ENCODE data around the gene ROR1.

Gene ROR1

DNA sequence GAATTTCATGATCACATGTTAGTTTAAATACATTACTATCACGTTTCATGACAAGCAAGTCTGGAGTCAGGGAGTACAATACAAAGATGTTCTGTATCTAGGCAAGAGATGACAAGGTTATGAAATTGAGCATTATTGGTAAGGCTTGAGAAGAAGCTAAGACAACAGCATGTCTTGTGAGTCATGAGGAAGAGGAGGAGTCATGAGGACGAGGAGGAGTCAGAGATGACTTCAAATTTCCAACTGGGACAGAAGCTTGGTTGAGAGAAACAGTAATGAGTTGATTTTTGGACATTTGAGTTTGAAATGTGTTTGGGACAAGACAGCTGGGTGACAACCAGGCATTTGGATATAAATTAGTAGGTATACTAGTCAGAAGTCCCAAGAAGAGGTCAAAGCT, 425.3 kb downstream of the ROR1 start:
- Histone ChIP-seq H3K27me3 (ENCODE audit: control insufficient read depth, insufficient read depth, low read length) (no peaks in the 10 kb centered on the region), H3K79me2 (no peaks in the 10 kb centered on the region), H3K9ac (no peak overlapping the region), H2AFZ (no peak overlapping the region), H3K4me2 (ENCODE audit: low read length) (no peak overlapping the region), H3K9me3 (ENCODE audit: control insufficient read depth, low read length) (no peaks in the 10 kb centered on the region), H3K4me3 (ENCODE audit: low read depth, low read length) (no peak overlapping the region), H3K36me3 (ENCODE audit: control insufficient read depth, insufficient read depth, low read length) (no peaks in the 10 kb centered on the region), H3K27ac (no peak overlapping the region), H3K4me1 (no peaks in the 10 kb centered on the region)
- TF ChIP-seq, protein P1, sequence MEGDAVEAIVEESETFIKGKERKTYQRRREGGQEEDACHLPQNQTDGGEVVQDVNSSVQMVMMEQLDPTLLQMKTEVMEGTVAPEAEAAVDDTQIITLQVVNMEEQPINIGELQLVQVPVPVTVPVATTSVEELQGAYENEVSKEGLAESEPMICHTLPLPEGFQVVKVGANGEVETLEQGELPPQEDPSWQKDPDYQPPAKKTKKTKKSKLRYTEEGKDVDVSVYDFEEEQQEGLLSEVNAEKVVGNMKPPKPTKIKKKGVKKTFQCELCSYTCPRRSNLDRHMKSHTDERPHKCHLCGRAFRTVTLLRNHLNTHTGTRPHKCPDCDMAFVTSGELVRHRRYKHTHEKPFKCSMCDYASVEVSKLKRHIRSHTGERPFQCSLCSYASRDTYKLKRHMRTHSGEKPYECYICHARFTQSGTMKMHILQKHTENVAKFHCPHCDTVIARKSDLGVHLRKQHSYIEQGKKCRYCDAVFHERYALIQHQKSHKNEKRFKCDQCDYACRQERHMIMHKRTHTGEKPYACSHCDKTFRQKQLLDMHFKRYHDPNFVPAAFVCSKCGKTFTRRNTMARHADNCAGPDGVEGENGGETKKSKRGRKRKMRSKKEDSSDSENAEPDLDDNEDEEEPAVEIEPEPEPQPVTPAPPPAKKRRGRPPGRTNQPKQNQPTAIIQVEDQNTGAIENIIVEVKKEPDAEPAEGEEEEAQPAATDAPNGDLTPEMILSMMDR (IDR thresholded peaks at IDR 0.05), result no peak

DNA sequence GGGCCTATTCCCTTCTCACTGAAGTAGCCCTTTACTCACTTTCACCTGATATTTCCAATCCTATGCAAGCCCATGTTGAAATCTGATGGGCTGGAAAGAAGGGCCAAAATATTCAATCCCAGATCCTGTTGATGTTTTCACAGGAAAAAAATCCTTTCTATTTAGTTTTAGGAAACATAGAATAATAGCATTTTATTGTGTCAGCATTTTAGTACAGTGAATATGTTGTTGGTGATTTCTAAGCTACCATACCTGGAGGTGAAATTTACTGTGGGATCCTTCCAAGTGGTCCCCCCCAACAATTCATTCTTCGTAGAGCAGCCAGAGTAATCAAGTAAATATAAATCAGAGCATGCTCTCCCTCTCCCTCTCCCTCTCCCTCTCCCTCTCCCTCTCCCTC, 426.2 kb downstream of the ROR1 start:
- TF ChIP-seq, protein P1 (IDR thresholded peaks at IDR 0.05), result no peak

DNA sequence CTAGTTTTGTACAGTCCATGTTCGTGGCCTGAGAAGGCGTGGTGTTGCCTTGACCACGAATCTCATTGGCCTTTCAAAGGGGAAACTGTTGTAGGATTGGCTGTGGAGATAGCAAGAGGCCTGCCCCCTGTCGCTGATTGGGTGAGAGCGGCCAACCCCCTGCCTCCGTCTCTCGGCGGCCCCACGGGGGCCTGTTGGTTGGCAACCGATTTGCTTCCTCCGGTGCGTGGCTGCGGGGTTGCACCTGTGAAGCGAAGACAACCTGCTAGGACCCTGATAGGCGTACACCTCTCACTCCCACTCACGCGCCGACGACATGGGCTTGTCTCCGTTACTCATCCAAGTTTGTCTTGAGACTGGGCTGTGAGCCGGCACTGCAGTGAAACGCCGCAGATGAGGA, 429.6 kb downstream of the ROR1 start, which contains the start of gene UBE2U:
Gene UBE2U (plus strand): TSS at position 204 of the 400 bp plus-strand sequence. CDS start 428 bp downstream, outside the sequence.
- TF ChIP-seq, protein P1 (IDR thresholded peaks at IDR 0.05), result no peak
- H3K4me1 ChIP-seq, result no peaks in the 10 kb centered on the region

More for the DNA sequence above, 426.2 kb downstream of the ROR1 start:
- no peak overlapping the region for H3K27ac ChIP-seq
- no peaks in the 10 kb centered on the region for H3K36me3 ChIP-seq (ENCODE audit: control insufficient read depth, insufficient read depth, low read length)
- no peak overlapping the region for H3K9ac ChIP-seq
- H2AFZ ChIP-seq, result no peak overlapping the region
- H3K9me3 ChIP-seq (ENCODE audit: control insufficient read depth, low read length), result no peaks in the 10 kb centered on the region
- no peaks in the 10 kb centered on the region for H3K27me3 ChIP-seq (ENCODE audit: control insufficient read depth, insufficient read depth, low read length)
- H3K4me3 ChIP-seq (ENCODE audit: low read depth, low read length), result no peak overlapping the region
- H3K4me2 ChIP-seq (ENCODE audit: low read length), result no peak overlapping the region
- no peaks in the 10 kb centered on the region for H3K79me2 ChIP-seq
- H3K4me1 ChIP-seq, result no peaks in the 10 kb centered on the region

DNA sequence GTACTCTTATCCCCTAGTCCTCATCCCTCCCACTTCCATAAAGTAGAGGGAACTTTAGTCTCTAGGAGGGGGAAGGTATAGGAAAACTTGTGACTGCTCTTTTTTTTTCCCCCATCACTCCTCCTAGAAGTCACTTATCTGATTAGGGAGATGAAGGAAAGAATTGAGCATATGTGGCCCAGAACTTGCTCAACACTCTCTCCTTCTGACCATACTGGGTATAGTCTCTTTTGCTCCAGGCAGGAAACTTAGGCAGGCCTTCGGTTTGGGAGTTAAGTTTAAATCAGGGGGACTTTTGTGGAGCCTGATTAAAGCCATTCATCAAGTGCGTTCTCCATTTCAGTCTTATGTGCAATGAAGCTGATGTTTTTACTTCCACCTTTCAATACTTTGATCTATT, 435.4 kb downstream of the ROR1 start:
- no peak overlapping the region for H2AFZ ChIP-seq
- no peak overlapping the region for H3K4me3 ChIP-seq (ENCODE audit: low read depth, low read length)
- TF ChIP-seq, protein P1 (IDR thresholded peaks at IDR 0.05), result no peak

More for the DNA sequence above, 429.6 kb downstream of the ROR1 start, which contains the start of gene UBE2U:
- Histone ChIP-seq H3K79me2 (no peaks in the 10 kb centered on the region), H3K4me3 (ENCODE audit: low read depth, low read length) (no peak within 1 kb of the TSS), H3K4me2 (ENCODE audit: low read length) (no peak within 1 kb of the TSS), H3K9me3 (ENCODE audit: control insufficient read depth, low read length) (no peaks in the 10 kb centered on the region), H3K36me3 (ENCODE audit: control insufficient read depth, insufficient read depth, low read length) (no peaks in the 10 kb centered on the region), H3K27me3 (ENCODE audit: control insufficient read depth, insufficient read depth, low read length) (no peaks in the 10 kb centered on the region), H3K9ac (no peak within 1 kb of the TSS), H3K27ac (no peak within 1 kb of the TSS), H2AFZ (no peak within 1 kb of the TSS)

DNA sequence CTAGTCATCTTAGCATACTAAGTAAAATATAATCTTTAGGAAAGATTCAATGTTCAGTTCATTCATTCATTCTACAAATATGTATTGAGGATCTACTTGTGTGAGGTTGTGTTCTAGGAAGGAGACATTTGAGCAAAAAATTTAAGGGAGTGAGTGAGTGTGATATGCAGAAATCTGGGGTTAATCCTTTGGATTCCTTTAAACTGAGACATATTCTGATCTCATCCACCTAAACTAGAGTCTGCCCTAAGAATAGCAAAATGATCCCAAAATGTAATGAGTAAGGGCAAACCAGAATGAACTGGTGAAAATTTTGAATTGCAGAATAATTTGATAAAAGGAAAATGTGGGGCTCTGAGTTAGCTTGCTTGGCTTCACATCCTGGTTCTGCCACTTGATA, 438.2 kb downstream of the ROR1 start:
- H3K36me3 ChIP-seq (ENCODE audit: control insufficient read depth, insufficient read depth, low read length), result no peaks in the 10 kb centered on the region
- no peaks in the 10 kb centered on the region for H3K27me3 ChIP-seq (ENCODE audit: control insufficient read depth, insufficient read depth, low read length)
- H3K79me2 ChIP-seq, result no peaks in the 10 kb centered on the region
- no peak overlapping the region for H3K4me3 ChIP-seq (ENCODE audit: low read depth, low read length)
- no peak overlapping the region for H3K4me2 ChIP-seq (ENCODE audit: low read length)
- no peak overlapping the region for H2AFZ ChIP-seq
- TF ChIP-seq, protein P1 (IDR thresholded peaks at IDR 0.05), result no peak
- no peak overlapping the region for H3K9ac ChIP-seq
- no peak overlapping the region for H3K27ac ChIP-seq
- H3K4me1 ChIP-seq, result no peaks in the 10 kb centered on the region
- H3K9me3 ChIP-seq (ENCODE audit: control insufficient read depth, low read length), result no peaks in the 10 kb centered on the region

More for the DNA sequence above, 435.4 kb downstream of the ROR1 start:
- Histone ChIP-seq H3K4me1 (no peaks in the 10 kb centered on the region), H3K9me3 (ENCODE audit: control insufficient read depth, low read length) (no peaks in the 10 kb centered on the region), H3K4me2 (ENCODE audit: low read length) (no peak overlapping the region), H3K27me3 (ENCODE audit: control insufficient read depth, insufficient read depth, low read length) (no peaks in the 10 kb centered on the region), H3K79me2 (no peaks in the 10 kb centered on the region), H3K36me3 (ENCODE audit: control insufficient read depth, insufficient read depth, low read length) (no peaks in the 10 kb centered on the region), H3K9ac (no peak overlapping the region), H3K27ac (no peak overlapping the region)

All from parathyroid adenoma (tissue), 2 donors.